Measurements from ENCODE around the gene CTNNA1.

DNA sequence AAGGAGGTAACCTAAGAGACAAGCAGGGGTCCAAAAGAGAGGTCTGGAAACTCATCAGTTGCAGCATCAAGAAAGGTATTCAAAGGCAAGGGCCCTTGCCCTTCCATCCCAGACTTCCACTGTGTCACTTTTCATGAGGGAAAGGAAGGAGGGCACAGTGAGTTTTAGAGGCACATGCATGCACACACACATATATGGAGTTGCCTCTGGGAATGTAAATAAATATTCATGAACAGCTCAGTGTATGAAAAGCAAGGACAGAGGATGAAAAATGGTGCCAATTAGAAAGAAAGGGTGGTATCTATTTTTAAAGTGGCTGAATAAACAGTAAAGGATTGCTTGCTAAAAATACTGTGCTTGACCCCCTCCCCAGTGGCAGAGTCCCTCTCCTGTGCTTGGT lies 227.2 kb downstream of the CTNNA1 start:
- TF ChIP-seq, protein P1, sequence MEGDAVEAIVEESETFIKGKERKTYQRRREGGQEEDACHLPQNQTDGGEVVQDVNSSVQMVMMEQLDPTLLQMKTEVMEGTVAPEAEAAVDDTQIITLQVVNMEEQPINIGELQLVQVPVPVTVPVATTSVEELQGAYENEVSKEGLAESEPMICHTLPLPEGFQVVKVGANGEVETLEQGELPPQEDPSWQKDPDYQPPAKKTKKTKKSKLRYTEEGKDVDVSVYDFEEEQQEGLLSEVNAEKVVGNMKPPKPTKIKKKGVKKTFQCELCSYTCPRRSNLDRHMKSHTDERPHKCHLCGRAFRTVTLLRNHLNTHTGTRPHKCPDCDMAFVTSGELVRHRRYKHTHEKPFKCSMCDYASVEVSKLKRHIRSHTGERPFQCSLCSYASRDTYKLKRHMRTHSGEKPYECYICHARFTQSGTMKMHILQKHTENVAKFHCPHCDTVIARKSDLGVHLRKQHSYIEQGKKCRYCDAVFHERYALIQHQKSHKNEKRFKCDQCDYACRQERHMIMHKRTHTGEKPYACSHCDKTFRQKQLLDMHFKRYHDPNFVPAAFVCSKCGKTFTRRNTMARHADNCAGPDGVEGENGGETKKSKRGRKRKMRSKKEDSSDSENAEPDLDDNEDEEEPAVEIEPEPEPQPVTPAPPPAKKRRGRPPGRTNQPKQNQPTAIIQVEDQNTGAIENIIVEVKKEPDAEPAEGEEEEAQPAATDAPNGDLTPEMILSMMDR (IDR thresholded peaks at IDR 0.05) = no peak
- no peak for TF ChIP-seq POLR2A (IDR thresholded peaks at IDR 0.05)

Data from thyroid gland (tissue), 4 donors.